Mesothelial cell of epicardium (in vitro differentiated cells): ENCODE measurements around the gene LIG3. TPM values are rescaled to one million over a fixed set of nuclear protein-coding genes. Genes with fewer than 3 reads are reported as not detected.
"Not testable (repeated sequence)": the region's sequence is repeated elsewhere in the genome, so short reads cannot be mapped to it uniquely, and the experiment has no call there.

ENCODE experiments used
- DNase-seq, 2 experiments: peaks; one replicate each; pipeline ENCODE4 v3.0.0; 2021; ENCODE audit warnings: low spot score in 2 of 2; ENCODE audit not compliant: unreplicated experiment in 2 of 2
- H3K27ac Mint-ChIP-seq: 2 replicates; pipeline ENCODE4 v1.8.0; 2021; ENCODE audit warnings: mixed read lengths
- H3K27me3 Mint-ChIP-seq: 2 replicates; pipeline ENCODE4 v1.8.0; 2021; ENCODE audit warnings: low read depth, mixed read lengths
- H3K36me3 Mint-ChIP-seq: 2 replicates; pipeline ENCODE4 v1.8.0; 2021; ENCODE audit warnings: mixed read lengths
- H3K4me1 Mint-ChIP-seq: 2 replicates; pipeline ENCODE4 v1.8.0; 2021; ENCODE audit warnings: mixed read lengths
- H3K4me3 Mint-ChIP-seq: 2 replicates; pipeline ENCODE4 v1.8.0; 2021; ENCODE audit warnings: mild to moderate bottlenecking, moderate library complexity, mixed read lengths
- H3K9me3 Mint-ChIP-seq: 2 replicates; pipeline ENCODE4 v1.8.0; 2021; ENCODE audit warnings: mixed read lengths
- CTCF ChIP-seq: fragments of 200-600 bp; sonication (generic); IDR thresholded peaks from one replicate; pipeline ENCODE4 v1.5.0; 2021; ENCODE audit warnings: antibody characterized with exemption; ENCODE audit not compliant: unreplicated experiment
- total RNA-seq: library from RNA; stranded (reverse); gene quantifications from 3 replicates; pipeline ENCODE4 v1.2.1, GENCODE V29; 2021

Gene LIG3
- 84.4 to 93.1 TPM (median 92.2 TPM) in 3 replicates for total RNA-seq

- Mint-ChIP-seq H3K4me1 (peaks cover 36% of the 10 kb centered on the region), H3K36me3 (peaks cover 6% of the 10 kb centered on the region), H3K4me3 (peak within 1 kb of the TSS; percentile 88), H3K27me3 (no peaks in the 10 kb centered on the region), H3K9me3 (no peaks in the 10 kb centered on the region), H3K27ac (peak within 1 kb of the TSS; percentile 99)
- TF ChIP-seq CTCF: no peak
- peak; percentile 88 to 96 for DNase-seq
Measured at GRCh38 chr17:34980353-34980680, at the start of gene LIG3. TSS of gene LIG3 (plus strand) at chr17:34980512. CDS start at chr17:34983006, 2,494 bp downstream.

GRCh38 chr17:34950780-34951179, 29.5 kb upstream of the LIG3 start:
- not testable (repeated sequence) for H3K27ac Mint-ChIP-seq, H3K36me3 Mint-ChIP-seq, DNase-seq, H3K4me1 Mint-ChIP-seq, H3K9me3 Mint-ChIP-seq, H3K4me3 Mint-ChIP-seq
- H3K27me3 Mint-ChIP-seq: peaks cover 29% of the 10 kb centered on the region

GRCh38 chr17:34958438-34958837, 21.9 kb upstream of the LIG3 start:
- no peak for DNase-seq
- Mint-ChIP-seq H3K4me3 (no peak overlapping the region), H3K9me3 (no peaks in the 10 kb centered on the region), H3K4me1 (peaks cover 11% of the 10 kb centered on the region), H3K27me3 (peaks cover 23% of the 10 kb centered on the region), H3K27ac (no peak overlapping the region), H3K36me3 (no peaks in the 10 kb centered on the region)
- TF ChIP-seq CTCF: no peak

GRCh38 chr17:34961093-34961911, 19.0 kb upstream of the LIG3 start, which contains the start of the genes CCT6B and ZNF830:
TSS of gene CCT6B (minus strand) at chr17:34961460. CDS start at chr17:34961393, 67 bp downstream.
TSS of gene ZNF830 (plus strand) at chr17:34961540. CDS start at chr17:34961567, 27 bp downstream.
- H3K4me3 Mint-ChIP-seq: peak within 1 kb of the TSS; percentile 99
- no peak for TF ChIP-seq CTCF
- peak within 1 kb of the TSS; percentile 100 for H3K27ac Mint-ChIP-seq
- no peaks in the 10 kb centered on the region for H3K9me3 Mint-ChIP-seq
- peaks cover 16% of the 10 kb centered on the region for H3K27me3 Mint-ChIP-seq
- H3K36me3 Mint-ChIP-seq: peaks cover 3% of the 10 kb centered on the region
- H3K4me1 Mint-ChIP-seq: peaks cover 14% of the 10 kb centered on the region
- DNase-seq: peak; percentile 78 to 91

GRCh38 chr17:34974179-34974578, 6.1 kb upstream of the LIG3 start:
- H3K9me3 Mint-ChIP-seq: no peaks in the 10 kb centered on the region
- peaks cover 2% of the 10 kb centered on the region for H3K27me3 Mint-ChIP-seq
- no peaks in the 10 kb centered on the region for H3K36me3 Mint-ChIP-seq
- H3K27ac Mint-ChIP-seq: no peak overlapping the region
- no peaks in the 10 kb centered on the region for H3K4me1 Mint-ChIP-seq
- H3K4me3 Mint-ChIP-seq: no peak overlapping the region
- DNase-seq: no peak
- TF ChIP-seq CTCF: no peak
